GM18505 (cell line): ENCODE measurements around the gene SHROOM3.

Source experiments
- ATAC-seq: cut with Tn5 transposase; IDR thresholded peaks from one replicate; pipeline ENCODE4 v1.9.1; 2021; ENCODE audit not compliant: unreplicated experiment
- POLR2A ChIP-seq: IDR thresholded peaks from 4 replicates; pipeline ENCODE4 v1.6.1; 2011; ENCODE audit warnings: borderline replicate concordance; ENCODE audit not compliant: insufficient read depth, insufficient read length; ENCODE audit errors: extremely low read depth

The SHROOM3 gene

GRCh38 chr4:76582074-76582816, 147.2 kb downstream of the SHROOM3 start:
- no peak for TF ChIP-seq POLR2A
- ATAC-seq, result no peak

- no peak for ATAC-seq
- TF ChIP-seq POLR2A, result no peak
These were observed 147.7 kb downstream of the SHROOM3 start for GRCh38 chr4:76582817-76583087.

DNA sequence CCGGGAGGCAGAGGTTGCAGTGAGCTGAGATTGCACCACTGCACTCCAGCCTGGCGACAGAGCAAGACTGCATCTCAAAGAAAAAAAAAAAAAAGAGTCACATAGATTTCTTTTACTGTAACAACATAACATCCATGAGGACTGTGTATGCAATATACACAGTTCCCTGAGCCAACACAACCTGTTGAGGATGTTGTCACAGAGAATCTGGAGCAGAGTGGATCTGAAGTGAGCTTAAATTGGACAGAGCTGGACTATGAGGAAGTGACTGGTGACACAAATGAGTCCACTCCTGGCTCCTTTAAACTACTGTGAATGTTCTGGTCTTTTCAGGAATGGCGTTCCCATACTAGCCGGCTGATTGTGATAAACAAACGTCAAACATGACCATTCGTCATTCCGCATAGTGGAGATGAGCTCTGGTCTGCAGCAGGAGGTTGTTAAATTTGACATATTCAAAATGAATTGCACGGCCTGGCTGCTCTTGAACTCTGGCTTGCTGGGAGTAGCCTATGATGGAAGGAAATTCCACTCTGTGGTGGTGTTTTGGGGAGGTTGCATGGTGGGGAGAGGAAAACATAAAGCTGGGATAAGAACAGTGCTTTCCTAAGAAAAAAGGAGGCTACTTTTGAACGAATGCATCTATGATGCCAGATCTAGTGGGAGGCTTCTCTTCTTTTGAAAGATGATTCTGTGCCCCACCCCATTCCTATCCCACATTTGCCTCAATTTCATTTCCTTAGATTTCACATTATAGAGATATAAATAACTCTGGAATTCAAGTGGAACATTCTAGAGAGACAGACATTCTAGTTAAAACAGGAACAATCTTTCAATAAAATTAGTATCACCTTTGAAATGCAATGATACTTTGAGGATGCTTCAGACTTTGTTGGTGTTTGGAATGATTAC, 149.5 kb downstream of the SHROOM3 start:
- no peak for TF ChIP-seq POLR2A
- ATAC-seq, result no peak

GRCh38 chr4:76585272-76585671, 150.2 kb downstream of the SHROOM3 start:
- ATAC-seq, result no peak

DNA sequence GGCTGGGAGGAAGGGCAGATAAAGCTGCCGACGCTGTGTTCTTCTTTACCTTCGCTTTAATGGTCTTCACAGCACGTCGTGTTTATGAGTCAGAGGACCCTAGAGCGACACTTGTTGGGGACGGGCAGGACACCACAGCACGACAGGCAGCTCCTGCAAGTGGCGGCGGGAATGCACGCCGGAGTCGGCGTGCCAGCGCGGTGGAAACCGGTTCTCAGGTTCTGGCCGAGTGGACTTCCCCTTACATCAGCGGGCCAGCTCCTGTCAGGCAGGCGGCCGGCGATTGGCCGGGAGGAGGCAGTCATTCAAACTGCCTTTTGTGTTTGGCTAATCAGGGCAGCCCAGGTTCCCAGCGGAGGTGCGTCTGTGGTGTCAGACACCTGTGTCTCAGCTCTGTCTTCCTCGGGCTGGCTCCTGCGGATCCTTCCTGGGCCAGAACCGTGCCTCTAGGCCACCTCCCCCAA, 150.9 kb downstream of the SHROOM3 start:
- no peak for ATAC-seq
- no peak for TF ChIP-seq POLR2A

More at GRCh38 chr4:76585272-76585671, 150.2 kb downstream of the SHROOM3 start:
- TF ChIP-seq POLR2A, result no peak

- ATAC-seq, result no peak
- TF ChIP-seq POLR2A, result no peak
These were observed 153.2 kb downstream of the SHROOM3 start for GRCh38 chr4:76588274-76588673.

DNA sequence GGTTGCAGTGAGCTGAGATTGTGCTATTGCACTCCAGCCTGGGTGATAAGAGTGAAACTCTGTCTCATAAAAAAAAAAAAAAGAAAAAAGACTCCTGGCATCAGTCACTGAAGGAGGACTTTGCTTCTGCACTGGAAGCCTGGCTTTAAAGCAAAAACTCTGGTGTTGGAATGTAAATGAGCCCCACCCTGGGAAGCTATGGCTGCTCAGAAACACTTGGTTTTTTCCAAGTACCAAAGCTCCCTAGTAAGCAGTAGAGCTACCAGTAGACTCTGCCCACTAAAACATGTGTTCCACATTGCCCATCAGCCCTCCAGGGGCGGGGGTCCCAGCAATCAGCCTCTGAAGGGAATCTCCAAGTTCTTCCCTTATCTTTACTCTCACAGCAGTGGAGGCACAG, 154.4 kb downstream of the SHROOM3 start:
- no peak for ATAC-seq
- TF ChIP-seq POLR2A, result no peak

GRCh38 chr4:76589872-76590797, 155.1 kb downstream of the SHROOM3 start:
- TF ChIP-seq POLR2A, result no peak
- ATAC-seq, result no peak

- ATAC-seq, result no peak
- no peak for TF ChIP-seq POLR2A
These were observed 155.8 kb downstream of the SHROOM3 start for GRCh38 chr4:76590798-76591281.

- TF ChIP-seq POLR2A, result no peak
- no peak for ATAC-seq
These were observed 157.0 kb downstream of the SHROOM3 start for GRCh38 chr4:76591992-76592391.

DNA sequence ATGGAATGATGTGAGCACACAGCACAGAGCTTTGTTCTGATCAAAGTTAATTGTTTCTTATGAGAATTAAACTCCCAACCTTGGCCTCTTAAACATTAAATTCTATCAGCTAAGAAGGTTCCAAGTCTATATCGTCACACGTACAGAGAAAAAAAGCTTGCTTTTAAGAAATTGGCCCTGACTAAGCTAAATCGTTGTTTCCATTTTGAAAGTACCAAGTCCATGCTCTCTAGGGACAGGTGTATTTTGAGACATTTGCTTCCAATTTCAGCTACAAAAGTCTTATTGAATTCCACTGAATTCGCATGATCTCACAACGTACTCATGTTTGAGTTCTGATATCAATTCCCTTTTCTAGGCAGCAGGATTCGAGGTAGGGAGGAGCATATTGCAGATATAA, 157.4 kb downstream of the SHROOM3 start:
- TF ChIP-seq POLR2A, result no peak

DNA sequence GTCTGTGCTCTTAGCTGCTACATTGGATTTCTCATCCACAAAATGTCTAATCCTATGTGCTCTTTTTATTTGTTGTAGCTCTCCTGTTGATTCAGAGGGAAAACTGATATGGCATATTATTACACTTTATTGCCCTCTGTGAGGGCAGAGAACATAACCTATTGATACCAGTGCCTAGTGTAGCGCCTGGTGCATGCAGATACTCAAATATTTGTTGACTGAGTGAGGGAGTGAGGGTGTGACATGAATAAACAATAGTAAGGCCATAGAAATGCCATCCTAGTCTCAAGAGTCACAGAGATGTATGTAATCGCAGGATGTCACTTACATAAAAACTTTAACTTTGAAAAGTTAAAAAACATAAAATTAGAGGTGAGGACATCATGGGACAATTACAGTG, 159.1 kb downstream of the SHROOM3 start:
- no peak for ATAC-seq
- TF ChIP-seq POLR2A, result no peak

More for the DNA sequence above, 157.4 kb downstream of the SHROOM3 start:
- no peak for ATAC-seq

DNA sequence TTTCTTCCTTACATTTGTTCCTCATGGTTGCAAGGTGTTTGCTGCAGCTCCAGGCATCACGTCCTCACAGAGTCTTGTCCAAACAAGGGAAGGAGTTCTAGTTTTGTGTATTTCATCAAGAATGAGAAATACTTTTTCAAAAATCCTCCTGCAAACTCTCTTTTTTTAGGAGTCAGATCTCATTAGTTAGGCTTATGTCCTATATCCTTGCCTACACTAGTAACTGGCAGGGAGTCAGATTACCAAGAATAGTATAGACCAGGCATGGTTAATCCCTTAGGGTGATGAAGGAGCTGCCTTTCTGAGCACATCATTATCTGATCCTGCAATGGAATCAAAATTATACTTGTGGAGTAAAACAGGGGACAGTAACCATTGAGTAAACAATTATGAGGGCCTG, 160.4 kb downstream of the SHROOM3 start:
- ATAC-seq, result no peak
- no peak for TF ChIP-seq POLR2A
